Mucosa of gallbladder (tissue), 1 donor: ENCODE results near the gene CACNB1. TPM values are rescaled to one million over a fixed set of nuclear protein-coding genes. Genes with fewer than 3 reads are reported as not detected.

ENCODE experiments used
- DNase-seq: peaks from one replicate; pipeline ENCODE4 v3.0.0-alpha.2; 2020; ENCODE audit warnings: low spot score
- total RNA-seq: library from RNA; stranded (reverse); gene quantifications from one replicate; pipeline ENCODE4 v1.2.1, GENCODE V29; 2021
- donor health status: DM: no; HTN: no; CAD: no.

CACNB1 gene
- total RNA-seq, 1 donor from 2014 or later = 6.4 TPM

- no peak for DNase-seq
These were observed 73.8 kb downstream of the CACNB1 start for GRCh38 chr17:39123627-39124026.

Other genes starting within 250 kb of the CACNB1 start
- gene FBXO47, start 230.3 kb downstream of the CACNB1 start, total RNA-seq = not detected
- gene PLXDC1, start 46.0 kb downstream of the CACNB1 start, total RNA-seq = 21.2 TPM
- gene ARL5C, start 31.5 kb downstream of the CACNB1 start, total RNA-seq = not detected
- gene RPL19, start 2.6 kb upstream of the CACNB1 start, total RNA-seq = 1,121 TPM
- gene STAC2, start 28.3 kb upstream of the CACNB1 start, total RNA-seq = 1.3 TPM
- gene FBXL20, start 204.0 kb upstream of the CACNB1 start, total RNA-seq = 31.8 TPM